ENCODE results near the gene GNPAT.

DNA sequence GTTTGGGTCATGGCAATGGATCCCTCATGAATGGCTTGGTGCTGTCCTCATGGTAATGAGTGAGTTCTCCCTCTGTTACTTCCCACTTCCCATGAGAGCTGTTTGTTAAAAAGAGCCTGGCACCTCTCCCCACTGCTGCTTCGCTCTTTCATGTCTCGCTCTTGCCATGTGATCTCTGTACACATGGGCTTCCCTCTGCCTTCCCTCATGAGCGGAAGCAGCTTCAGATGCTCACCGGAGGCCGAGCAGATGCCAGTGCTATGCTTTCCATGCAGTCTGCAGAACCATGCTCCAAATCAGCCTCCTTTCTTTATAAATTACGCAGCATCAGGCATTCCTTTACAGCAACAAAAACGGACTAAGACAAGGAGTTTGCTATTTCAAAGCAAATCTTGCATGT, 14.9 kb upstream of the GNPAT start:
- TF ChIP-seq EZH2phosphoT487 (IDR thresholded peaks at IDR 0.05; ENCODE audit: insufficient read depth, low read depth): no peak
- TF ChIP-seq EZH2 (IDR thresholded peaks at IDR 0.05; ENCODE audit: insufficient read depth, poor library complexity, severe bottlenecking): no peak
